Parathyroid adenoma (tissue), 2 donors: ENCODE measurements around the gene AUTS2.

ENCODE experiments used
- H2AFZ ChIP-seq: fragments of 300-600 bp; sonication (generic); one replicate; pipeline ENCODE4 v1.7.0; 2017; ENCODE audit warnings: antibody characterized with exemption, mild to moderate bottlenecking
- H3K27ac ChIP-seq: fragments of 300-600 bp; sonication (generic); one replicate; pipeline ENCODE4 v1.7.0; 2017
- H3K27me3 ChIP-seq: fragments of 300-600 bp; sonication (generic); one replicate; pipeline ENCODE4 v1.7.0; 2017; ENCODE audit warnings: low read length; ENCODE audit not compliant: control insufficient read depth, insufficient read depth
- H3K36me3 ChIP-seq: fragments of 300-600 bp; sonication (generic); one replicate; pipeline ENCODE4 v1.7.0; 2017; ENCODE audit warnings: low read length; ENCODE audit not compliant: control insufficient read depth, insufficient read depth
- H3K4me1 ChIP-seq: fragments of 300-600 bp; sonication (generic); one replicate; pipeline ENCODE4 v1.7.0; 2017; ENCODE audit warnings: control low read depth
- H3K4me2 ChIP-seq: fragments of 300-600 bp; sonication (generic); one replicate; pipeline ENCODE4 v1.7.0; 2017; ENCODE audit warnings: low read length
- H3K4me3 ChIP-seq: fragments of 300-600 bp; sonication (generic); one replicate; pipeline ENCODE4 v1.7.0; 2017; ENCODE audit warnings: low read depth, low read length
- H3K79me2 ChIP-seq: fragments of 300-600 bp; sonication (generic); one replicate; pipeline ENCODE4 v1.7.0; 2017; ENCODE audit warnings: control low read depth
- H3K9ac ChIP-seq: fragments of 300-600 bp; sonication (generic); one replicate; pipeline ENCODE4 v1.7.0; 2017; ENCODE audit warnings: mild to moderate bottlenecking
- H3K9me3 ChIP-seq: fragments of 300-600 bp; sonication (generic); one replicate; pipeline ENCODE4 v1.7.0; 2017; ENCODE audit warnings: low read length; ENCODE audit not compliant: control insufficient read depth
- TF ChIP-seq, protein P1 (sequence below): fragments of 300-600 bp; sonication (generic); IDR thresholded peaks from one replicate; pipeline ENCODE4 v1.7.0; 2017; ENCODE audit warnings: antibody characterized with exemption, mild to moderate bottlenecking
- donor health status: primary hyperparathyroidism.

Gene AUTS2

DNA sequence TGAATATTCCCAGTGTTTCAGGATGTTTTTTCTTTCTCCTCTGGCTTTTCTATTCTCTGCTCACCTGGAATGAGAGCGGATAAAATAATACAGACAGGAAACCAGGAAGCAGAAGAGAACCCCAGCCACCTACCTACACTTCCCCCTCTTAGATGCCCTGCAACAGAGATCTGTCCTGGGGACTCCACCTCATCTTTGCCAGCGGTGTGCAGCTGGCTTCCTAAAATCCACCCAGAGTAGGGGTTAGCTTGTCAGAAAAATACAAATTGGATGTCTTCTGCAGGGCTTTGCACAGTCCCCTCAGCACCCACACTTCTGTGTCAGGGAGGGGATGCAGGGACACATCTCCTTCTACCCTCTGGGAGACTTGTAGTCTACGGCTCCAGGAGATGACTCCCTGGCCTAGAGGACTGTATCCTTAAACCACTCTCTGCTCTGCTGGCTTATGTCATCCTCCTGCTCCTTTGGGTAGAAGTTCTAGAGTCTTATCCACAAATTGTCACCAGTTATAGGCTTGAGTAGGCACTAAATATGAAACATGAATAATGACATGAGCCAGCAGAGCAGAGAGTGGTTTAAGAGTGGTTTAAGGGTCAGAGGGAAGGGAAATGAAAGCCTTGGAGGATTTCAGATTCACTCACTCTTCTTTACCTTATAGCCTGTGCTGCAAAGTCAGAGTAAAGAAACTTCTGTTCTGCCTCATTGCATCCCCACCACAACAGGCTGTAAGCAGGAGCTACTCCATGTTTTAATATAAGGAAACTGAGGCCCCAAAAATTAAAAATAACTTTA, 749.4 kb downstream of the AUTS2 start:
- Histone ChIP-seq H3K36me3 (no peaks in the 10 kb centered on the region), H3K4me1 (no peaks in the 10 kb centered on the region), H3K4me3 (no peak overlapping the region), H3K79me2 (no peaks in the 10 kb centered on the region), H3K4me2 (no peak overlapping the region), H3K27ac (no peak overlapping the region), H3K27me3 (no peaks in the 10 kb centered on the region), H3K9me3 (no peaks in the 10 kb centered on the region), H2AFZ (no peak overlapping the region), H3K9ac (no peak overlapping the region)
- TF ChIP-seq, protein P1, sequence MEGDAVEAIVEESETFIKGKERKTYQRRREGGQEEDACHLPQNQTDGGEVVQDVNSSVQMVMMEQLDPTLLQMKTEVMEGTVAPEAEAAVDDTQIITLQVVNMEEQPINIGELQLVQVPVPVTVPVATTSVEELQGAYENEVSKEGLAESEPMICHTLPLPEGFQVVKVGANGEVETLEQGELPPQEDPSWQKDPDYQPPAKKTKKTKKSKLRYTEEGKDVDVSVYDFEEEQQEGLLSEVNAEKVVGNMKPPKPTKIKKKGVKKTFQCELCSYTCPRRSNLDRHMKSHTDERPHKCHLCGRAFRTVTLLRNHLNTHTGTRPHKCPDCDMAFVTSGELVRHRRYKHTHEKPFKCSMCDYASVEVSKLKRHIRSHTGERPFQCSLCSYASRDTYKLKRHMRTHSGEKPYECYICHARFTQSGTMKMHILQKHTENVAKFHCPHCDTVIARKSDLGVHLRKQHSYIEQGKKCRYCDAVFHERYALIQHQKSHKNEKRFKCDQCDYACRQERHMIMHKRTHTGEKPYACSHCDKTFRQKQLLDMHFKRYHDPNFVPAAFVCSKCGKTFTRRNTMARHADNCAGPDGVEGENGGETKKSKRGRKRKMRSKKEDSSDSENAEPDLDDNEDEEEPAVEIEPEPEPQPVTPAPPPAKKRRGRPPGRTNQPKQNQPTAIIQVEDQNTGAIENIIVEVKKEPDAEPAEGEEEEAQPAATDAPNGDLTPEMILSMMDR: no peak

DNA sequence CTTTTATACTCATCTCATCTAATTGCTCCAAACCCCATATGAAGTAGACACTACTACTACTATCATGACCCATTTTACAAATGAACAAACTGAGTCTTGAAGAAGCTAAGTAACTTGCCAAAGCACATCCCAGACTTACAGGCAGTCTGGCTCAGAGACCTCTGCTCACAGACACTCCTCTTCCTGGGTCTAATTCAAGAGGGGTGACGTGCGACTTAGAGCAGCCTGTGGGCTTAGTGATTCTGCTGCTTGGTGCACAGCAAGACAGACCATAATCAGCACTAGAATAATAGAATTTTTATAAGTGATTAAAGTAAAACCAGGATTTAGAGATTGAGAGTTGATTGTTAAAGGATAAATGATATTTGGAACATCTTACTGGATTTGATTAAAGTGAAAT, 750.8 kb downstream of the AUTS2 start:
- Histone ChIP-seq H3K36me3 (no peaks in the 10 kb centered on the region), H3K4me2 (no peak overlapping the region), H3K79me2 (no peaks in the 10 kb centered on the region), H3K27me3 (no peaks in the 10 kb centered on the region), H2AFZ (no peak overlapping the region), H3K4me1 (no peaks in the 10 kb centered on the region), H3K4me3 (no peak overlapping the region), H3K27ac (no peak overlapping the region), H3K9ac (no peak overlapping the region), H3K9me3 (no peaks in the 10 kb centered on the region)
- TF ChIP-seq, protein P1: no peak

DNA sequence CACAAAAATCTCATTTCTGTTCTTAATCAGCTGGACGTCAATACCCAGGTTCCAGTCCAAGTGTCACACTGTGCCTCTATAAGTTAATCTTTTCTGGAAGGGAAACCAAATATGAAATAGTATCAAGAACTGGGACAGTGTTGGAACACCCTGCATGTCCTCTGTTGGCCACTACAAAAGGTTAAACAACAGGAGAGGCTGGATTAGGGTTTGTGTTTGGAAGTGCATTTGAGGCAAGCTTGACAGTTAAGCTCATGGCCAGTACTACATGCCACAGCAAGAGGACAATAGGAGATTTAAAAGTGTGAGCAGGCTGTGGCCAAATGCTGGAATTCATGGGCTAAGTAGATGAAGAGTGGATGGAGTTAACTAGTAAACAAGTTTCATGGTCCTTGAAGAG, 751.5 kb downstream of the AUTS2 start:
- TF ChIP-seq, protein P1: no peak

DNA sequence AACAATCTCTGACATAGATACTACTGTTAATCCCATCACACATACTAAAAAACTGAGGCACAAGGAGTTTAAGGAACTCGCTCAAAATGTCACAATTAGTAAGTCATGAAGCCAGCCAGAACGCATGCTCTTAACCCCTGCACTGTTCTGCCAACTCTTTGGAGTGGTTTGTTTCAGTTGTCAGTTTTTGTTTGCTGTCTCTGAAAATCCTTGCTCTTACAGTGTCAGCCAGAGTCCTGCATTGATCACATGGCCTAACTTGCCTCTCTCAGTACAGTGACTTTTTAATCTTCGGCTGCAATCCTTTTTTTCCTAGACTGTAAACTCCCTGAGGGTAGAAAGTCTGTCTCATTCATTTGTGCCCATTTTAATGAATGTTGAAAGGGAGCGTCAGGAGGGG, 753.8 kb downstream of the AUTS2 start:
- H3K27ac ChIP-seq: no peak overlapping the region
- H3K36me3 ChIP-seq: no peaks in the 10 kb centered on the region
- H3K27me3 ChIP-seq: no peaks in the 10 kb centered on the region
- no peak overlapping the region for H3K4me2 ChIP-seq
- no peak overlapping the region for H2AFZ ChIP-seq
- H3K9me3 ChIP-seq: no peaks in the 10 kb centered on the region
- no peak overlapping the region for H3K4me3 ChIP-seq
- no peak overlapping the region for H3K9ac ChIP-seq
- TF ChIP-seq, protein P1: no peak
- no peaks in the 10 kb centered on the region for H3K79me2 ChIP-seq
- no peaks in the 10 kb centered on the region for H3K4me1 ChIP-seq

More for the DNA sequence above, 751.5 kb downstream of the AUTS2 start:
- Histone ChIP-seq H3K79me2 (no peaks in the 10 kb centered on the region), H3K27me3 (no peaks in the 10 kb centered on the region), H3K9ac (no peak overlapping the region), H3K4me2 (no peak overlapping the region), H3K27ac (no peak overlapping the region), H3K9me3 (no peaks in the 10 kb centered on the region), H3K4me3 (no peak overlapping the region), H3K36me3 (no peaks in the 10 kb centered on the region), H2AFZ (no peak overlapping the region), H3K4me1 (no peaks in the 10 kb centered on the region)

DNA sequence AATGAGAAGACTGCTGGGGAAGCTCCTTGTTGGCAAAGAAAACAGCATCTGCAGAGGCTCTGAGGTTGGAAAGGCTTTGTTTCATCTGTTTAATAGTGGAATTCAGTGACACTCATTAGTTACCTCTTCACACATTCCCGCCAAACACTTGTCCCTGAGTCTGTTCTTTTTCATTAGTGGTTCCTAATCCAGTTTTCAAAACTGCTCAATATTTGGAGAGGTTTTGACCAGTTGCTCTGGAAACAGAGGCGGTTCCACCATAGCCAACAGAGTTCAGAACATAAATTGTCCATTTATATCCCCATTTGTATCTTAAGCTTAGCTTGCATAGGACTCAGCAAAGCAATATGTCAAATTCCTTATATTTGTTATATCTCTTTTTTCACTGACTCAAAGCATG, 754.6 kb downstream of the AUTS2 start:
- Histone ChIP-seq H3K9ac (no peak overlapping the region), H3K4me1 (no peaks in the 10 kb centered on the region), H3K79me2 (no peaks in the 10 kb centered on the region), H3K9me3 (no peaks in the 10 kb centered on the region), H2AFZ (no peak overlapping the region), H3K4me3 (no peak overlapping the region), H3K27ac (no peak overlapping the region), H3K4me2 (no peak overlapping the region), H3K36me3 (no peaks in the 10 kb centered on the region), H3K27me3 (no peaks in the 10 kb centered on the region)
- TF ChIP-seq, protein P1: no peak
